Osteoblast (primary cell): ENCODE measurements around the gene RIC3. TPM values are rescaled to one million over a fixed set of nuclear protein-coding genes. Genes with fewer than 3 reads are reported as not detected.

Experiments used
- DNase-seq: peaks from one replicate; pipeline ENCODE4 v3.0.0; 2011; ENCODE audit warnings: low spot score, mixed read lengths; ENCODE audit not compliant: insufficient read length; ENCODE audit errors: missing footprints
- H2AFZ ChIP-seq: 2 replicates; pipeline ENCODE4 v1.6.0; 2011; ENCODE audit warnings: mild to moderate bottlenecking, low read length
- H3K27ac ChIP-seq: 2 replicates; pipeline ENCODE4 v1.5.1; 2011; ENCODE audit warnings: mild to moderate bottlenecking, low read depth, low read length, moderate library complexity
- H3K27me3 ChIP-seq: 2 replicates; pipeline ENCODE4 v1.6.0; 2012; ENCODE audit warnings: mild to moderate bottlenecking, control low read depth, inconsistent platforms, low read length, moderate library complexity; ENCODE audit not compliant: insufficient read depth
- H3K36me3 ChIP-seq: 2 replicates; pipeline ENCODE4 v1.5.1; 2011; ENCODE audit warnings: mild to moderate bottlenecking, low read length, control low read depth, moderate library complexity; ENCODE audit not compliant: insufficient read depth
- H3K4me1 ChIP-seq: 2 replicates; pipeline ENCODE4 v1.5.1; 2011; ENCODE audit warnings: mild to moderate bottlenecking, low read length, control low read depth, moderate library complexity; ENCODE audit not compliant: insufficient read depth
- H3K4me2 ChIP-seq: 2 replicates; pipeline ENCODE4 v1.6.0; 2011; ENCODE audit warnings: mild to moderate bottlenecking, low read length; ENCODE audit not compliant: insufficient read depth
- H3K4me3 ChIP-seq: fragments of 200-600 bp; sonication (generic); 3 replicates; pipeline ENCODE4 v1.5.1; 2012; ENCODE audit warnings: mild to moderate bottlenecking, low read length, inconsistent platforms; ENCODE audit not compliant: insufficient read depth
- H3K79me2 ChIP-seq: 2 replicates; pipeline ENCODE4 v1.6.0; 2012; ENCODE audit warnings: mild to moderate bottlenecking, low read length, control low read depth, inconsistent platforms; ENCODE audit not compliant: insufficient read depth
- H3K9me3 ChIP-seq: 2 replicates; pipeline ENCODE4 v1.5.1; 2011; ENCODE audit warnings: low read depth, low read length, control low read depth
- H4K20me1 ChIP-seq: 2 replicates; pipeline ENCODE4 v1.6.0; 2012; ENCODE audit warnings: mild to moderate bottlenecking, low read length, control low read depth; ENCODE audit not compliant: insufficient read depth
- total RNA-seq: library from RNA; depleted of rRNA; stranded (reverse); fragments of >200 nt; gene quantifications from 2 replicates; pipeline ENCODE4 v1.2.3, GENCODE V29; 2012
- TF ChIP-seq, protein P1 (sequence below): IDR thresholded peaks from 2 replicates; pipeline ENCODE4 v1.5.1; 2011; ENCODE audit warnings: mild to moderate bottlenecking, low read depth, low read length, moderate library complexity; ENCODE audit errors: extremely low read depth

Gene RIC3, protein sequence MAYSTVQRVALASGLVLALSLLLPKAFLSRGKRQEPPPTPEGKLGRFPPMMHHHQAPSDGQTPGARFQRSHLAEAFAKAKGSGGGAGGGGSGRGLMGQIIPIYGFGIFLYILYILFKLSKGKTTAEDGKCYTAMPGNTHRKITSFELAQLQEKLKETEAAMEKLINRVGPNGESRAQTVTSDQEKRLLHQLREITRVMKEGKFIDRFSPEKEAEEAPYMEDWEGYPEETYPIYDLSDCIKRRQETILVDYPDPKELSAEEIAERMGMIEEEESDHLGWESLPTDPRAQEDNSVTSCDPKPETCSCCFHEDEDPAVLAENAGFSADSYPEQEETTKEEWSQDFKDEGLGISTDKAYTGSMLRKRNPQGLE
- total RNA-seq: not detected in 2 replicates

DNA sequence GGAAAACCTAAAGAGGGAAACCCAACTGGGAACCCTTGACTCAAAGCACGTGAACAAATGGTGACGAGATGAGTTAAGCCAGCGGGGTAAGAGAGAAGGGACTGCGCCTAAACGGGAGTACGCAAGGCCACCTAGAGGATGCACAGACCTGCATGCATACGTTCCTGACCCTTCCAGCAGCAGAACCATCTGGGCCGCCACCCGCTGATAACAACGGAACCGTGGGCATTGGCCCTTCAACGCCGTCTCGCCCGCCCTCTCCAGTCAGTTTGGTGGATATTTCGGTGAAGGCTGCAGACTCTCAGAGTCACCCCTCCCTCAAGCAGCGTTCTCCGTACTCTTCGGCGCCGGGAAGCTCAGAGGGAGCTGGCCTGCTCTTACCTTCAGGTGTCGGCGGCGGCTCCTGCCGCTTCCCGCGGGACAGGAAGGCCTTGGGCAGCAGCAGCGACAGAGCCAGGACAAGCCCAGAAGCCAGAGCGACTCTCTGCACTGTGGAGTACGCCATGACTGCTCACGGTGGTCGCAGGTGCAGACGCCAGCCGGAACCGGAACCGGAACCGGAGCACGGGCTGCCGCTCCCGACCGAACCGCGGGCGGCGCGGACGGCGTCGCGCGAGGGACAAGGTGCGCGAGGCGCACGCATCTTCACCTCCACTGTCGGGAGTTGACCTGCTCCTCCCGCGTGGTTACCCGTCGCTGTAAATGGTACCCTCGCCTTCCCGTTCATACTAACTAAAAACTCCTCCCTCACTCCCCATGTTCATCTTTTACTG, at the start of gene RIC3:
Gene RIC3 (minus strand): TSS at position 541 of the 773 bp plus-strand sequence. CDS start 36 bp downstream, at position 505.
- H2AFZ ChIP-seq: no peak within 1 kb of the TSS
- peaks cover 25% of the 10 kb centered on the region for H3K27me3 ChIP-seq
- no peaks in the 10 kb centered on the region for H3K4me1 ChIP-seq
- TF ChIP-seq, protein P1, sequence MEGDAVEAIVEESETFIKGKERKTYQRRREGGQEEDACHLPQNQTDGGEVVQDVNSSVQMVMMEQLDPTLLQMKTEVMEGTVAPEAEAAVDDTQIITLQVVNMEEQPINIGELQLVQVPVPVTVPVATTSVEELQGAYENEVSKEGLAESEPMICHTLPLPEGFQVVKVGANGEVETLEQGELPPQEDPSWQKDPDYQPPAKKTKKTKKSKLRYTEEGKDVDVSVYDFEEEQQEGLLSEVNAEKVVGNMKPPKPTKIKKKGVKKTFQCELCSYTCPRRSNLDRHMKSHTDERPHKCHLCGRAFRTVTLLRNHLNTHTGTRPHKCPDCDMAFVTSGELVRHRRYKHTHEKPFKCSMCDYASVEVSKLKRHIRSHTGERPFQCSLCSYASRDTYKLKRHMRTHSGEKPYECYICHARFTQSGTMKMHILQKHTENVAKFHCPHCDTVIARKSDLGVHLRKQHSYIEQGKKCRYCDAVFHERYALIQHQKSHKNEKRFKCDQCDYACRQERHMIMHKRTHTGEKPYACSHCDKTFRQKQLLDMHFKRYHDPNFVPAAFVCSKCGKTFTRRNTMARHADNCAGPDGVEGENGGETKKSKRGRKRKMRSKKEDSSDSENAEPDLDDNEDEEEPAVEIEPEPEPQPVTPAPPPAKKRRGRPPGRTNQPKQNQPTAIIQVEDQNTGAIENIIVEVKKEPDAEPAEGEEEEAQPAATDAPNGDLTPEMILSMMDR: no peak
- H3K4me3 ChIP-seq: no peak within 1 kb of the TSS
- H4K20me1 ChIP-seq: no peaks in the 10 kb centered on the region
- H3K9me3 ChIP-seq: no peaks in the 10 kb centered on the region
- H3K27ac ChIP-seq: no peak within 1 kb of the TSS
- DNase-seq: no peak
- H3K4me2 ChIP-seq: no peak within 1 kb of the TSS
- H3K36me3 ChIP-seq: no peaks in the 10 kb centered on the region
- no peaks in the 10 kb centered on the region for H3K79me2 ChIP-seq

DNA sequence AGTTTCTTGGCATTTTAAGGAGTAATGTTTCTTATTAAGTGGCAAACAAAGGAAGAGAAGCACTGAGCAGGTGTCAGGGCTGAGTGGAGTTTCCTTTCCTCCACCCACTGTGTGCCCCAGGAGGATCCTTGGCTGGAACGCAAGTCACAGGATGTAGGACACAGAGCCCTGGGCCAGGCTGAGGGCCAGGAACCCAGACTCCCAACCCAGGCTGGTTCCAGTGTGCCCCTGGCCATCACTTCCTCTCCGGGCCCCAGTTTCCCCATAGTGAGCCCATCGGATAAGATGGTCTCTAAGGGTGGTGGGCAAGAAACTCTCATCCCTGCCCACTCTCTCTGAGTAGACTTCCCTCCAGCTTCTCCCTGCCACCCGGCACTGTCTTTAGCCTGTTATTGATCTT, 49.6 kb upstream of the RIC3 start:
- peak; percentile 77 for DNase-seq
- Histone ChIP-seq H3K36me3 (no peaks in the 10 kb centered on the region), H3K27ac (no peak overlapping the region), H3K4me2 (no peak overlapping the region), H2AFZ (no peak overlapping the region), H3K27me3 (peaks cover 11% of the 10 kb centered on the region), H4K20me1 (no peaks in the 10 kb centered on the region), H3K4me1 (no peaks in the 10 kb centered on the region), H3K4me3 (no peak overlapping the region), H3K9me3 (no peaks in the 10 kb centered on the region), H3K79me2 (no peaks in the 10 kb centered on the region)
- TF ChIP-seq, protein P1: no peak

DNA sequence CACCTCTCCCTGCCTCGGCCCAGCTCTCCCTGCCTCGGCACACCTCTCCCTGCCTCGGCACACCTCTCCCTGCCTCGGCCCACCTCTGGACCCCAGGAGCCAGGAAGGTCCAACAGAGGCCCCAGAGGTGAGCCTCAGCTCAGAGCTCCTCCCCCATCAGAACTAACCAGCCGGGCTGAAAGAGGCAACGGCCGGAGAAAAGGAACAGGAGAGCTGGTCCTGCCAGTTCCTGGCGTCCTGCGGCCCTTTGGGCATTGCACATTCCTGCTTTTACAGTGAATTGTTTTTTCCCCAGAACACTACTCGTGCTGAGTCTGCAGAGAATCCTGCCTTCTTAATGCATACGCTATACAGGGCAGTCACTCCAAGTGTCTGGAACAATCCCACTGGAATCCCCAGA, 49.1 kb upstream of the RIC3 start:
- no peak overlapping the region for H3K4me3 ChIP-seq
- TF ChIP-seq, protein P1: no peak
- H3K27ac ChIP-seq: no peak overlapping the region
- no peak for DNase-seq
- H3K27me3 ChIP-seq: peaks cover 11% of the 10 kb centered on the region
- no peaks in the 10 kb centered on the region for H3K36me3 ChIP-seq
- H4K20me1 ChIP-seq: no peaks in the 10 kb centered on the region
- H3K4me2 ChIP-seq: no peak overlapping the region
- H3K9me3 ChIP-seq: no peaks in the 10 kb centered on the region
- no peaks in the 10 kb centered on the region for H3K79me2 ChIP-seq
- H3K4me1 ChIP-seq: no peaks in the 10 kb centered on the region
- no peak overlapping the region for H2AFZ ChIP-seq

DNA sequence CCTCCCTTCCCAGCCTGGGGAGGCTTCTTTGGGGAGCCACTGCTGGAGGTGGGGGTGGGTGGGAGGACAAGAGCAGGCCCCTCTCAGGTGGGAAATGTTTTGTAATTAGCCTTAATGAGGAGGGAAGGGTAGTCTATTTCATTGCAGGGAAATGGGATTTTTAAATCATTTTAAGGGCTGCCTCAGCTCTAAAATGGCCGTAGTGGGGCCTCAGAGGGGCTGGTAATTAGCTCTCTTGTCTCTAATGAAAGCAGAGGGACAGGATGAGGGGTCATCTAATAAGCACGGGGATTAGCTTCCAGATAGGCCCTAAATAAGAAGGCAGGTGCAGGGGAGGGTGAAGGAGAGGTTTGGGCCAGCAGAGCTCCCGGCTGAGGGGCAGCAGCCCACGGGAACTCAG, 48.3 kb upstream of the RIC3 start:
- no peak overlapping the region for H3K27ac ChIP-seq
- H3K4me3 ChIP-seq: no peak overlapping the region
- H3K4me1 ChIP-seq: no peaks in the 10 kb centered on the region
- no peak overlapping the region for H3K4me2 ChIP-seq
- H3K27me3 ChIP-seq: peaks cover 15% of the 10 kb centered on the region
- TF ChIP-seq, protein P1: no peak
- no peaks in the 10 kb centered on the region for H3K79me2 ChIP-seq
- H4K20me1 ChIP-seq: no peaks in the 10 kb centered on the region
- H3K36me3 ChIP-seq: no peaks in the 10 kb centered on the region
- H3K9me3 ChIP-seq: no peaks in the 10 kb centered on the region
- H2AFZ ChIP-seq: no peak overlapping the region
- peak; percentile 65 for DNase-seq
